Right lobe of liver (tissue), 6 donors: ENCODE measurements around the gene MYO7A. TPM values are rescaled to one million over a fixed set of nuclear protein-coding genes. Genes with fewer than 3 reads are reported as not detected.

Experiments used
- ATAC-seq, 4 donors: fragments of 200-7000 bp; cut with Tn5 transposase; one replicate each; pipeline ENCODE4 v1.9.1; 2020; ENCODE audit warnings: mild to moderate bottlenecking in 4 of 4, moderate library complexity in 4 of 4
- DNase-seq, 3 donors: peaks; one replicate each; pipeline ENCODE4 v3.0.0-alpha.2; 2020
- H3K27ac ChIP-seq, 3 donors: fragments of 200-600 bp; one replicate each; pipeline ENCODE4 v1.8.0; 2022
- H3K27me3 ChIP-seq, 2 donors: fragments of 200-600 bp; one replicate each; pipeline ENCODE4 v1.8.0; 2022
- H3K36me3 ChIP-seq, 4 donors: fragments of 200-600 bp; sonication (generic) in 1 of 4; one replicate each; pipeline versions ENCODE4 v1.5.1 to v1.8.0; 2017 to 2022; ENCODE audit warnings: control low read depth in 1 of 4
- H3K4me1 ChIP-seq, 4 donors: fragments of 200-600 bp; sonication (generic) in 1 of 4; one replicate each; pipeline versions ENCODE4 v1.5.1 to v1.8.0; 2017 to 2022; ENCODE audit warnings: control low read depth in 1 of 4
- H3K4me3 ChIP-seq, 3 donors: fragments of 200-600 bp; one replicate each; pipeline ENCODE4 v1.8.0; 2022
- H3K9me3 ChIP-seq, 4 donors: fragments of 200-600 bp; sonication (generic) in 1 of 4; one replicate each; pipeline versions ENCODE4 v1.5.1 to v1.8.0; 2017 to 2022; ENCODE audit warnings: control low read depth in 1 of 4
- POLR2A ChIP-seq: fragments of 450-650 bp; IDR thresholded peaks from one replicate; pipeline ENCODE4 v1.6.1; 2017; ENCODE audit warnings: antibody characterized with exemption, mild to moderate bottlenecking
- WGBS: methylation state at CpG from one replicate; pipeline ENCODE4 v1.1.6; 2018; ENCODE audit warnings: low coverage, low lambda C conversion rate; ENCODE audit not compliant: insufficient coverage; ENCODE audit errors: missing lambda C conversion rate; 5-methylcytosine and 5-hydroxymethylcytosine counted together
- intact Hi-C, 2 donors: fragments of 100-400 bp; cut with DNase I; formaldehyde crosslinking; loops; one replicate each; pipeline versions ENCODE4 v1.11.2 to v1.14.1; 2022
- total RNA-seq, 6 experiments: library from RNA; depleted of rRNA in 2 of 6; stranded (reverse); fragments of >200 nt in 2 of 6; fragmentation: NEBNext Ultra II Directional in 3 of 6; extraction: Animal tissue kit (Norgen Biotek cat#: 25700) in 3 of 6; gene quantifications; one replicate each; pipeline versions ENCODE4 v1.1.0 to v1.2.4, GENCODE V29; 2016 to 2023
- TF ChIP-seq, protein P1 (sequence below), 4 donors: fragments of 200-600 bp in 3 of 4; fragments of 450-650 bp in 1 of 4; IDR thresholded peaks; one replicate each; pipeline versions ENCODE4 v1.5.1 to v1.8.0; 2016 to 2022; ENCODE audit warnings: antibody characterized with exemption in 4 of 4, mild to moderate bottlenecking in 2 of 4
- donor health status: DM: no; HTN: yes; CAD: no.
- donor health status: DM: no; HTN: no; CAD: no.
- donor health status: DM: no; HTN: no; CAD: no.
- donor health status: DM: no; HTN: yes; CAD: no.
- donor health status: DM: no; HTN: yes; CAD: no.

MYO7A gene
- total RNA-seq, 6 experiments from 2014 or later = 23.6 to 39.6 (median 32.0) TPM

DNA sequence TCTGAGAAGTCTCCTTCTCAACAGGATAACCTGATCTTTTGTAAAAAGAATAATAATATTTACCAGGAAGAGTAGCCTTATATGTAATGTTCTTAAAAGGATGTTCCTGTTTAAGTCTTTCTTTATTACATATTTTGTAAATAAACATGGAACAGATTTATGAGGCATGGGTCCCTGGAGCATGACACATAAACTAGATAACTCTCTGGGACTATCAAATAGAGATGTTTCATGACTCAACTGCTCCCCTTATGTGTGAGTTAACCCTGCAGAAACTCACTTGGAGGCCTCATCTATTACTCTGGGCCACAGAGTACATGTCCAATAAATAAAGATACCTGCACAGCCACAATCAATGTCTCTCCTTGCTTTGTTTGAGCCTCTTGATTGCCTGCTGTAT is 108.9 kb downstream of the MYO7A start:
- H3K27me3 ChIP-seq = no peaks in the 10 kb centered on the region
- no peak overlapping the region for H3K4me3 ChIP-seq
- TF ChIP-seq, protein P1, sequence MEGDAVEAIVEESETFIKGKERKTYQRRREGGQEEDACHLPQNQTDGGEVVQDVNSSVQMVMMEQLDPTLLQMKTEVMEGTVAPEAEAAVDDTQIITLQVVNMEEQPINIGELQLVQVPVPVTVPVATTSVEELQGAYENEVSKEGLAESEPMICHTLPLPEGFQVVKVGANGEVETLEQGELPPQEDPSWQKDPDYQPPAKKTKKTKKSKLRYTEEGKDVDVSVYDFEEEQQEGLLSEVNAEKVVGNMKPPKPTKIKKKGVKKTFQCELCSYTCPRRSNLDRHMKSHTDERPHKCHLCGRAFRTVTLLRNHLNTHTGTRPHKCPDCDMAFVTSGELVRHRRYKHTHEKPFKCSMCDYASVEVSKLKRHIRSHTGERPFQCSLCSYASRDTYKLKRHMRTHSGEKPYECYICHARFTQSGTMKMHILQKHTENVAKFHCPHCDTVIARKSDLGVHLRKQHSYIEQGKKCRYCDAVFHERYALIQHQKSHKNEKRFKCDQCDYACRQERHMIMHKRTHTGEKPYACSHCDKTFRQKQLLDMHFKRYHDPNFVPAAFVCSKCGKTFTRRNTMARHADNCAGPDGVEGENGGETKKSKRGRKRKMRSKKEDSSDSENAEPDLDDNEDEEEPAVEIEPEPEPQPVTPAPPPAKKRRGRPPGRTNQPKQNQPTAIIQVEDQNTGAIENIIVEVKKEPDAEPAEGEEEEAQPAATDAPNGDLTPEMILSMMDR (IDR thresholded peaks at IDR 0.05) = no peak
- no peak for TF ChIP-seq POLR2A
- no peaks in the 10 kb centered on the region for H3K4me1 ChIP-seq
- no peak for DNase-seq
- H3K27ac ChIP-seq = no peak overlapping the region
- no peak for ATAC-seq
- H3K9me3 ChIP-seq = no peaks in the 10 kb centered on the region
- intact Hi-C loops = no loop called here
- H3K36me3 ChIP-seq = no peaks in the 10 kb centered on the region

DNA sequence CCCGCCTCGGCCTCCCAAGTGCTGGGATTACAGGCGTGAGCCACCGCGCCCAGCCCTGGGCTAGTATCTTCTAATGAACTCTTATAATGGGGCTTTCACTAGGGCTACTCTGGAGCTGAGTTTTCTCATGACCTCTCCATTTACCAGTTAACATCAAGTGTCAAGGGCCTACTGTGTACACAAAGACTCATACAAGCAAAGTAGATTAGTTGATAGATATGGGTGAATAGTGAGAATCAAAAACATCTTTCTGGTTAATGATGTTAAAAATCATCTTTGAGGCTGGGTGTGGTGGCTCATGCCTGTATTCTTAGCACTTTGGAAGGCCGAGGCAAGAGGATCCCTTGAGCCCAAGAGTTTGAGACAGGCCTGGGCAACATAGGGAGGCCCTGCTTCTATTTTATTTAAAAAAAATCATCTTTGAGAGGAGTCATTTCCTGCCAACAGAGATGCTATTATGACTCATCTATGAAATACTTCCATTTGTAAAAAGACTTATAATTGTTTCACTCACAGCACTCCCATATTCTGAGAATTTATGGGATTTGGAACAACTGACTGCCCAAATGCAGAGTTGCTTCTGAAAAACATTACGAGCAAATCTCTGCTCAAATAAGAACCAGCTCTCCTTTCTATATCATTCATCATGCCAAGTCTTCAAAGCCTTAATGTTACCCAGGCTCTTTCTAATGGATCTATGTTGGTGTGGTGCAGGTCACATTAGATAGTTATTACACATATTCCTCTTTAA is 116.4 kb downstream of the MYO7A start:
- Histone ChIP-seq H3K27ac (peak overlapping the region in 2 of 3 donors; percentile 71 to 90), H3K36me3 (no peaks in the 10 kb centered on the region), H3K9me3 (no peaks in the 10 kb centered on the region), H3K27me3 (no peaks in the 10 kb centered on the region), H3K4me1 (peaks cover 0 to 18% (median under 1%) of the 10 kb centered on the region in 4 donors), H3K4me3 (no peak overlapping the region)
- intact Hi-C loops = no loop called here
- TF ChIP-seq, protein P1 (IDR thresholded peaks at IDR 0.05) = no peak
- no peak for TF ChIP-seq POLR2A
- 83% methylated on average over 2 of the region's 7 CpGs for WGBS
- DNase-seq (no peak), ATAC-seq (no peak)

DNA sequence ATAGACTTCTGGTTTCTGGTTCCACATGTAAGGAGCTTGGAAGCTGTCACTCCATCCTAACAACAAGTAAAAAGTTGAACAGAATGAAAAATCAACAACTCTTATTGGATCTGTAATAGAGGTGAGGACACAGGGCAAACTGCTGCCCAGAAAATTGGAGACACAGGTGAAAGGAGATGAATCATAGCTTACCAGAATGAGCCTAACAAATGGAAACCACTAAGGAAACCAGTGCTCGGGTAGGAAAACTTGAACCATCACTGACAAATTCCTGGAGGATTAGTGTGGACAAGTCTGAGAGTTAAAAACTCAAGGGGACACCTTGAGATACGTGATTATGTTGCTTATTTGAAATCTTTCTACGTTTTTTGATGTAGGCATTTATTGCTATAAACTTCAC is 121.4 kb downstream of the MYO7A start:
- Histone ChIP-seq H3K27me3 (no peaks in the 10 kb centered on the region), H3K4me3 (no peak overlapping the region), H3K4me1 (peaks cover 0 to 26% (median 11%) of the 10 kb centered on the region in 4 donors), H3K36me3 (no peaks in the 10 kb centered on the region), H3K27ac (peak overlapping the region in 2 of 3 donors; percentile 22 to 41), H3K9me3 (no peaks in the 10 kb centered on the region)
- ATAC-seq (peak in 3 of 4 donors; percentile 4 to 54 (median 6)), DNase-seq (no peak)
- WGBS = 72% methylated on average over 3 of the region's 3 CpGs
- intact Hi-C loops = no loop called here
- no peak for TF ChIP-seq POLR2A
- TF ChIP-seq, protein P1 (IDR thresholded peaks at IDR 0.05) = no peak

DNA sequence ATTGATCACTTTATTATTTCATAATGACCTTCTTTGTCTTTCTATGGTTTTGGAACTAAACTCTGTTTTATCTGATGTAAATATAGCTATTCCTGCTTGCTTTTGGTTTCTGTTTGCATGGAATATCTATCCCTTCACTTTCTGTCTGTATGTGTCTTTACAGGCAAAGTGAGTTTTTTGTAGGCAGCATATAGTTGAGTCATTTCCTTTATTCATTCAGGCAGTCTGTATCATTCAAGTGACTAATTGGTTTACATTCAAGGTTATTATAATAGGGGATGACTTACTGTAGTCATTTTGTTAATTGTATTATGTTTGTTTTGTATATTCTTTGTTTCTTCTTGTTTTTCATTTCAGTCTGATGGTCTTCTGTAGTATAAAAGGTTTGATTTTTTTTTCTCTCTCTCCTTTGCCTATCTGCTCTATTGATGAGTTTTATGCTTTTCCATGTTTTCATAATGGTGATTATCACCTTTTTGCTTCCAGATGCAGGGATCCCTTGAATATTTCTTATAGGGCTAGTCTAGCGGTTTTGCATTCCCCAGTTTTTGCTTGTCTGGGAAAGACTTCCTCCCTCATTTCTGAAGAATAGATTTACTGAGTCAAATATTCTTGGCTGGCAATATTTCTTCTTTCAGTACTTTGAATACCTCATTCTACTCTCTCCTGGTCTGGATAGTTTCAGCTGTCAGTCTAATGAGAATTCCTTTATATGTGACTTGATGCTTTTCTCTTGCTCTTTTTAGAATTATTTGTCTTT is 123.0 kb downstream of the MYO7A start:
- WGBS = 100% methylated on average over 1 of the region's 1 CpG
- no peak for DNase-seq
- H3K27ac ChIP-seq = no peak overlapping the region
- no peaks in the 10 kb centered on the region for H3K27me3 ChIP-seq
- H3K4me1 ChIP-seq = peaks cover 0 to 26% (median 11%) of the 10 kb centered on the region in 4 donors
- intact Hi-C loops = no loop called here
- H3K9me3 ChIP-seq = no peaks in the 10 kb centered on the region
- no peak overlapping the region for H3K4me3 ChIP-seq
- no peaks in the 10 kb centered on the region for H3K36me3 ChIP-seq
- ATAC-seq = no peak
- TF ChIP-seq, protein P1 (IDR thresholded peaks at IDR 0.05) = no peak
- no peak for TF ChIP-seq POLR2A
